K562 (cell line): Measurements from ENCODE around the gene STUB1. TPM values are rescaled to one million over a fixed set of nuclear protein-coding genes. Genes with fewer than 3 reads are reported as not detected.

ENCODE experiments used
- ATAC-seq: fragments of 200-7000 bp; cut with Tn5 transposase; 3 replicates; pipeline ENCODE4 v1.9.1; 2020; ENCODE audit warnings: moderate library complexity
- BruUV-seq: library from RNA; stranded (reverse); fragments of 400-500 nt; replicated peaks from 2 replicates; lab custom pipeline; 2021; lab: Mats Ljungman, UMichigan
- CTCF ChIA-PET: fragments of 300-600 bp; formaldehyde crosslinking; extraction: SDS; loops from one replicate; lab custom pipeline; 2021; ENCODE audit warnings: low intra/inter-chr PET ratio; lab: Yijun Ruan, JAX
- POLR2A ChIA-PET: fragments of 300-600, 350-650 bp; sonication (Branson Sonifier 250); formaldehyde crosslinking; extraction: SDS; loops from one replicate; lab custom pipeline; 2021; ENCODE audit warnings: antibody characterized with exemption, inconsistent platforms; lab: Yijun Ruan, JAX
- DNase-seq, 4 experiments: peaks; one replicate each; pipeline versions ENCODE4 v3.0.0 to v3.0.0-alpha.2; 2011 to 2018; ENCODE audit warnings: low spot score in 3 of 4, mixed read lengths in 3 of 4; ENCODE audit errors: extremely low read depth in 1 of 4
- FAIRE-seq: peaks from 2 replicates; lab custom pipeline; 2011; peaks lifted over from hg19 to GRCh38; lab: Jason Lieb, UNC
- H2AFZ ChIP-seq: 2 replicates; pipeline ENCODE4 v1.6.0; 2011; ENCODE audit warnings: low read depth, low read length, control low read depth, inconsistent platforms
- H3K27ac ChIP-seq: fragments of 200-600 bp; 3 replicates; pipeline ENCODE4 v1.8.0; 2011; ENCODE audit warnings: low read depth, mild to moderate bottlenecking, control low read depth, inconsistent platforms, low read length, moderate library complexity, mixed read lengths; ENCODE audit errors: extremely low read depth
- H3K27me3 ChIP-seq, 2 experiments: fragments of 300-600 bp in 1 of 2; 2 replicates in 1 of 2; 3 replicates in 1 of 2; pipeline versions ENCODE4 v1.6.0 to v1.8.0; 2011; ENCODE audit warnings: inconsistent platforms in 2 of 2, low read length in 2 of 2, mild to moderate bottlenecking in 1 of 2, mixed read lengths in 1 of 2, moderate library complexity in 1 of 2; ENCODE audit not compliant: control insufficient read depth in 2 of 2, insufficient read depth in 2 of 2
- H3K36me3 ChIP-seq: fragments of 300-600 bp; 3 replicates; pipeline ENCODE4 v1.8.0; 2011; ENCODE audit warnings: mild to moderate bottlenecking, low read length, inconsistent platforms; ENCODE audit not compliant: control insufficient read depth, insufficient read depth
- H3K4me1 ChIP-seq, 2 experiments: fragments of 200-600 bp in 1 of 2; replicated peaks in 1 of 2; 2 replicates in 1 of 2; 3 replicates in 1 of 2; pipeline versions ENCODE4 v1.5.1 to v1.8.0; 2011; ENCODE audit warnings: inconsistent platforms in 2 of 2, low read length in 2 of 2, mild to moderate bottlenecking in 1 of 2, mixed read lengths in 1 of 2, moderate library complexity in 1 of 2; ENCODE audit not compliant: control insufficient read depth in 2 of 2, insufficient read depth in 2 of 2
- H3K4me2 ChIP-seq: 2 replicates; pipeline ENCODE4 v1.6.1; 2011; ENCODE audit warnings: low read length, control low read depth, inconsistent platforms, mixed read lengths; ENCODE audit not compliant: insufficient read depth
- H3K4me3 ChIP-seq: fragments of 200-600 bp; sonication (generic), shearing (Covaris generic); 2 replicates; pipeline ENCODE4 v1.5.1; 2016; ENCODE audit warnings: control low read depth, inconsistent platforms
- H3K79me2 ChIP-seq: fragments of 200-600 bp; 3 replicates; pipeline ENCODE4 v1.8.0; 2011; ENCODE audit warnings: low read length, inconsistent platforms; ENCODE audit not compliant: control insufficient read depth, insufficient read depth
- H3K9ac ChIP-seq, 2 experiments: 2 replicates each; pipeline versions ENCODE4 v1.6.0 to v1.6.1; 2011; ENCODE audit warnings: low read depth in 2 of 2, low read length in 2 of 2, control low read depth in 1 of 2, inconsistent platforms in 1 of 2, mild to moderate bottlenecking in 1 of 2, mixed read lengths in 1 of 2; ENCODE audit not compliant: insufficient read depth in 1 of 2
- H3K9me1 ChIP-seq: one replicate; pipeline ENCODE4 v1.6.0; 2011; ENCODE audit warnings: inconsistent platforms, mild to moderate bottlenecking, low read length, moderate library complexity; ENCODE audit not compliant: control insufficient read depth, insufficient read depth
- H3K9me3 ChIP-seq: replicated peaks from 2 replicates; pipeline ENCODE4 v1.5.1; 2011; ENCODE audit warnings: low read depth, low read length, inconsistent platforms; ENCODE audit not compliant: control insufficient read depth, insufficient read depth
- H4K20me1 ChIP-seq: replicated peaks from 2 replicates; pipeline ENCODE4 v1.6.1; 2011; ENCODE audit warnings: low read length, inconsistent platforms, mixed read lengths; ENCODE audit not compliant: control insufficient read depth, insufficient read depth
- CBX3 ChIP-seq, 2 experiments: IDR thresholded peaks; 1 replicate in 1 of 2; 2 replicates in 1 of 2; pipeline ENCODE4 v1.6.1; 2012; ENCODE audit warnings: inconsistent platforms in 2 of 2, low read length in 2 of 2, borderline replicate concordance in 1 of 2, control low read depth in 1 of 2
- CREB1 ChIP-seq, 2 experiments: sonication (generic) in 1 of 2; formaldehyde crosslinking in 1 of 2; IDR thresholded peaks; 2 replicates each; pipeline versions ENCODE4 v1.6.1 to v1.8.0; 2012 to 2022; ENCODE audit warnings: inconsistent platforms in 1 of 2, mild to moderate bottlenecking in 1 of 2, missing genetic modification reagents in 1 of 2, moderate library complexity in 1 of 2
- HDAC1 ChIP-seq, 2 experiments: fragments of 450-650 bp; IDR thresholded peaks; 2 replicates each; pipeline ENCODE4 v1.6.1; 2016 to 2017; ENCODE audit warnings: inconsistent platforms in 1 of 2, mild to moderate bottlenecking in 1 of 2, moderate library complexity in 1 of 2
- HMG20B ChIP-seq: fragments of 250-450 bp; sonication (Bioruptor Pico); IDR thresholded peaks from 2 replicates; pipeline ENCODE4 v1.5.0; 2021; ENCODE audit warnings: mild to moderate bottlenecking
- PRMT5 ChIP-seq: sonication (generic); formaldehyde crosslinking; IDR thresholded peaks from 2 replicates; pipeline ENCODE4 v1.5.0; 2020; ENCODE audit warnings: missing genetic modification reagents
- RBM17 ChIP-seq: fragments of 200-400 bp; formaldehyde crosslinking; IDR thresholded peaks from 2 replicates; pipeline ENCODE4 v1.6.1; 2017; ENCODE audit warnings: low read depth, mild to moderate bottlenecking, low read length, borderline replicate concordance
- REST ChIP-seq, 2 experiments: fragments of 450-650 bp; formaldehyde crosslinking in 1 of 2; IDR thresholded peaks; 2 replicates each; pipeline versions ENCODE4 v1.4.0 to v1.6.1; 2014 to 2020; ENCODE audit warnings: mild to moderate bottlenecking in 2 of 2, borderline replicate concordance in 1 of 2, low read depth in 1 of 2
- SAP30 ChIP-seq: fragments of 200-600 bp; sonication (generic); IDR thresholded peaks from 2 replicates; pipeline ENCODE4 v1.6.1; 2012; ENCODE audit warnings: borderline replicate concordance, low read depth, mild to moderate bottlenecking, moderate library complexity, low read length, control low read depth, inconsistent platforms; ENCODE audit not compliant: insufficient read depth, poor library complexity, severe bottlenecking
- TBL1XR1 ChIP-seq, 2 experiments: IDR thresholded peaks; 2 replicates each; pipeline ENCODE4 v1.6.1; 2012; ENCODE audit warnings: improper control_type of control experiment in 2 of 2, low read length in 2 of 2, mild to moderate bottlenecking in 1 of 2
- ZNF79 ChIP-seq: fragments of 250-450 bp; sonication (Bioruptor Pico); IDR thresholded peaks from 2 replicates; pipeline ENCODE4 v1.4.0; 2020; ENCODE audit warnings: low read depth, mild to moderate bottlenecking, moderate library complexity
- WGBS: fragments of 100-300 bp; shearing (Covaris generic); methylation state at CpG from one replicate; pipeline ENCODE4 v1.1.6; 2016; ENCODE audit warnings: low coverage, mixed read lengths; ENCODE audit not compliant: insufficient coverage; ENCODE audit errors: missing lambda C conversion rate; 5-methylcytosine and 5-hydroxymethylcytosine counted together
- in situ Hi-C: fragments of 300-500 bp; cut with MboI; formaldehyde crosslinking; loops from 4 replicates; pipeline ENCODE4 v1.15.0; 2018; ENCODE audit warnings: inconsistent platforms, mixed read lengths
- intact Hi-C: fragments of 100-400 bp; cut with micrococcal nuclease; formaldehyde crosslinking; loops from 2 replicates; pipeline ENCODE4 v1.14.2; 2022
- polyA plus RNA-seq, 8 experiments: library from polyadenylated mRNA; depleted of rRNA in 4 of 8; stranded (reverse) in 5 of 8; unstranded in 3 of 8; fragments of >200 nt; fragmentation: Nextera tagmentation in 2 of 8; fragmentation: Illumina TruSeq in 1 of 8; extraction: Ambion mirVana in 2 of 8; extraction: Trizol in 1 of 8; gene quantifications; 2 replicates each; pipeline versions ENCODE4 v1.2.1 to v1.2.3, GENCODE V29; 2011 to 2014; ENCODE audit warnings: inconsistent platforms in 1 of 8, missing spikeins in 1 of 8
- total RNA-seq, 7 experiments: library from RNA; depleted of rRNA in 6 of 7; stranded (reverse); fragments of >200 nt in 6 of 7; fragmentation: Illumina TruSeq in 2 of 7; extraction: Trizol in 2 of 7; gene quantifications; 2 replicates each; pipeline versions ENCODE4 v1.2.1 to v1.2.3, GENCODE V29; 2011 to 2021; ENCODE audit warnings: low replicate concordance in 1 of 7
- TF ChIP-seq, protein P1 (sequence below): sonication (generic); formaldehyde crosslinking; IDR thresholded peaks from 2 replicates; pipeline ENCODE4 v1.8.0; 2022; ENCODE audit warnings: mild to moderate bottlenecking, missing genetic modification reagents

Gene STUB1
- total and polyA plus RNA-seq, 9 of the 15 experiments (the other 6 are each of a cell fraction or from before 2014, with no cell fraction given): 10.6 to 251 (median 152) TPM

GRCh38 chr16:700684-701584, 20.7 kb downstream of the STUB1 start:
- ChIA-PET POLR2A (no interaction called here), CTCF (no interaction called here)
- Histone ChIP-seq H3K79me2 (no peaks in the 10 kb centered on the region), H3K9me1 (peaks cover 6% of the 10 kb centered on the region), H3K4me3 (no peak overlapping the region), H3K4me2 (no peak overlapping the region), H4K20me1 (peaks cover 28% of the 10 kb centered on the region), H3K4me1 (peaks cover under 1 to 61% of the 10 kb centered on the region in 2 experiments; a peak in 4 of 5 replicates), H3K9ac (no peak overlapping the region), H3K9me3 (no peaks in the 10 kb centered on the region), H2AFZ (no peak overlapping the region), H3K36me3 (no peaks in the 10 kb centered on the region), H3K27me3 (peaks cover 15 to 56% of the 10 kb centered on the region in 2 experiments; a peak in 4 of 5 replicates), H3K27ac (no peak overlapping the region)
- intact Hi-C loops (no loop called here), in situ Hi-C loops (no loop called here)
- no TSS peak for BruUV-seq
- 1% methylated on average over 69 of the region's 76 CpGs for WGBS
- DNase-seq (peak; percentile 62 to 77 (median 73)), ATAC-seq (peak; percentile 86), FAIRE-seq (no peak)
- no peak for TF ChIP-seq CBX3 (IDR thresholded peaks at IDR 0.05; ENCODE audit: borderline replicate concordance in 1 of 2, low read length in 2 of 2)
- 0 out of 4 replicates have a peak, but pooled peaks of 1 of the 2 experiments have one; percentile 29 for TF ChIP-seq HDAC1 (IDR thresholded peaks at IDR 0.05)
- no peak for TF ChIP-seq ZNF79
- no peak for TF ChIP-seq TBL1XR1 (IDR thresholded peaks at IDR 0.05; ENCODE audit: low read length in 2 of 2)
- TF ChIP-seq PRMT5 (CRISPR knock-in tag): peak; percentile 84; the same call in 1 of the 2 replicates
- TF ChIP-seq SAP30: peak; percentile 46
- TF ChIP-seq CREB1 (IDR thresholded peaks at IDR 0.05): no peak; the same call in 1 of the 2 replicates
- TF ChIP-seq CREB1 (CRISPR knock-in tag; IDR thresholded peaks at IDR 0.05): 0 out of 2 replicates have a peak, but pooled peaks have one; percentile 21
- TF ChIP-seq, protein P1, sequence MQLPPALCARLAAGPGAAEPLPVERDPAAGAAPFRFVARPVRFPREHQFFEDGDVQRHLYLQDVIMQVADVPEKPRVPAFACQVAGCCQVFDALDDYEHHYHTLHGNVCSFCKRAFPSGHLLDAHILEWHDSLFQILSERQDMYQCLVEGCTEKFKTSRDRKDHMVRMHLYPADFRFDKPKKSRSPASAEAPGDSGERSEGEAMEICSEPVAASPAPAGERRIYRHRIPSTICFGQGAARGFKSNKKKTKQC (CRISPR knock-in tag): peak; percentile 83
- peak; percentile 99 for TF ChIP-seq REST (IDR thresholded peaks at IDR 0.05; ENCODE audit: borderline replicate concordance)
- TF ChIP-seq REST (CRISPR knock-in tag; IDR thresholded peaks at IDR 0.05; ENCODE audit: low read depth): peak; percentile 99
- no peak for TF ChIP-seq RBM17
- no peak for TF ChIP-seq HMG20B
